ENCODE results near the gene ZBTB44.

ZBTB44 gene

DNA sequence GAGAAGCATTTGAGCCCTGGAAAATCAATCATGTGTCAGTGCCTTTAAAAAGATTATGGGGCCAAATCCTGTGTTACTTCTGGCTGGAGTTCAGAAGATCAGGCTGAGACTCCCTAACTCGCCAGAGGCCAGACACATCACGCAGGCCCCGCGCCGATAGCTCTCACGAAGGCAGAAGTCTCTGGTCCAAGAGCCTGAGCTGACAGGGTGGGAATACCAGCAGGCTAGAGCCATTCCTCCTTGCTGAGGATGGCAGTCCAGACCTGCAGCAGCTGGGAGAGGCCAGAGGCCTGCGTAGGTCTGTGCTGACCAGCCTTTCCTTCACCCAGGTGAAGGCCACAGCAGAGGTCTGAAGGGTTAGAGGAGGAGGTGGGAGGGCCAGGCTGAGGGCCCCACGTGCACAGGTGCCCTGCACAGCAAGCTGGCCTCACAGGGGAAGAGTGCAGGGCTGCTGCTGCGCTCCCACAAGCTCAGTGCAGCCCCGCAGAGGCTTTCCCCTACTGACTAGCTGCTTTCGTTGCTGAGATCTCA lies 102.2 kb downstream of the ZBTB44 start:
- Histone ChIP-seq H3K27me3 (ENCODE audit: control insufficient read depth, insufficient read depth, low read length) (no peaks in the 10 kb centered on the region), H3K27ac (no peak overlapping the region), H3K4me3 (ENCODE audit: low read depth, low read length) (no peak overlapping the region), H3K4me2 (ENCODE audit: low read length) (no peak overlapping the region), H3K9ac (no peak overlapping the region), H3K79me2 (no peaks in the 10 kb centered on the region), H2AFZ (no peak overlapping the region), H3K9me3 (ENCODE audit: control insufficient read depth, low read length) (no peaks in the 10 kb centered on the region), H3K4me1 (no peaks in the 10 kb centered on the region), H3K36me3 (ENCODE audit: control insufficient read depth, insufficient read depth, low read length) (no peaks in the 10 kb centered on the region)
- TF ChIP-seq, protein P1, sequence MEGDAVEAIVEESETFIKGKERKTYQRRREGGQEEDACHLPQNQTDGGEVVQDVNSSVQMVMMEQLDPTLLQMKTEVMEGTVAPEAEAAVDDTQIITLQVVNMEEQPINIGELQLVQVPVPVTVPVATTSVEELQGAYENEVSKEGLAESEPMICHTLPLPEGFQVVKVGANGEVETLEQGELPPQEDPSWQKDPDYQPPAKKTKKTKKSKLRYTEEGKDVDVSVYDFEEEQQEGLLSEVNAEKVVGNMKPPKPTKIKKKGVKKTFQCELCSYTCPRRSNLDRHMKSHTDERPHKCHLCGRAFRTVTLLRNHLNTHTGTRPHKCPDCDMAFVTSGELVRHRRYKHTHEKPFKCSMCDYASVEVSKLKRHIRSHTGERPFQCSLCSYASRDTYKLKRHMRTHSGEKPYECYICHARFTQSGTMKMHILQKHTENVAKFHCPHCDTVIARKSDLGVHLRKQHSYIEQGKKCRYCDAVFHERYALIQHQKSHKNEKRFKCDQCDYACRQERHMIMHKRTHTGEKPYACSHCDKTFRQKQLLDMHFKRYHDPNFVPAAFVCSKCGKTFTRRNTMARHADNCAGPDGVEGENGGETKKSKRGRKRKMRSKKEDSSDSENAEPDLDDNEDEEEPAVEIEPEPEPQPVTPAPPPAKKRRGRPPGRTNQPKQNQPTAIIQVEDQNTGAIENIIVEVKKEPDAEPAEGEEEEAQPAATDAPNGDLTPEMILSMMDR (IDR thresholded peaks at IDR 0.05): no peak

DNA sequence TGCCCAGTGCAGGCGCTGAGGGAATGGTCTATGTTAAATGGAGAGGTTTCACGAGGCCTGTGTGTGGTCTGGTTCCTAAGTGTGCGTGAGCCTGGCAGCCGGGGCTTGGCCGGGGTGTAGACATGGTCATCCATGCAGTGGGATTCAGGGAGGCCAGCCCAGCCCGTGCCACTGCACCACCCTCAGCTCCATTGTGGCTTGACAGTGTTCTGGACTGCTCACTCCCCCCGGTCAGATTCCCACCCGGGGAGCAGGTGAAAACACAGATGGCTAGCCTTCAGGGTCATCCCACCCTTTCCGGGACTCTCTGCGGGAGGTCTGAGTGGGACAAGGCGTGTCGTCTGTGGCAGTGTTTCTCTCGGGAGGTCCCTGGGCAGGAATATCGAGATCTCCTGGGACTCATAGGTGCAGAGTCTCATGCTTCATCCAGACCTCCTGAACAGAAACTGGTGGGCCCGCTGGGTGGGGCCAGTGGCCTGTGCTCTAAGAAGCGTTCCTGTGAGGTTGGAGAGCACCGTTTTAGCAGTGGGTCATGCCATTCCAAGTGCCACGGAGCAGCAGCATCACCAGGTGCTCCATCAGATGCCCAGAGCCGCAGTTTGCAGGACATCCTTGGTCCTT lies 102.8 kb downstream of the ZBTB44 start:
- no peak overlapping the region for H3K4me2 ChIP-seq (ENCODE audit: low read length)
- no peak overlapping the region for H3K27ac ChIP-seq
- no peaks in the 10 kb centered on the region for H3K36me3 ChIP-seq (ENCODE audit: control insufficient read depth, insufficient read depth, low read length)
- H3K27me3 ChIP-seq (ENCODE audit: control insufficient read depth, insufficient read depth, low read length): no peaks in the 10 kb centered on the region
- no peak overlapping the region for H2AFZ ChIP-seq
- H3K4me3 ChIP-seq (ENCODE audit: low read depth, low read length): no peak overlapping the region
- no peaks in the 10 kb centered on the region for H3K79me2 ChIP-seq
- H3K4me1 ChIP-seq: no peaks in the 10 kb centered on the region
- no peaks in the 10 kb centered on the region for H3K9me3 ChIP-seq (ENCODE audit: control insufficient read depth, low read length)
- TF ChIP-seq, protein P1 (IDR thresholded peaks at IDR 0.05): no peak
- no peak overlapping the region for H3K9ac ChIP-seq

DNA sequence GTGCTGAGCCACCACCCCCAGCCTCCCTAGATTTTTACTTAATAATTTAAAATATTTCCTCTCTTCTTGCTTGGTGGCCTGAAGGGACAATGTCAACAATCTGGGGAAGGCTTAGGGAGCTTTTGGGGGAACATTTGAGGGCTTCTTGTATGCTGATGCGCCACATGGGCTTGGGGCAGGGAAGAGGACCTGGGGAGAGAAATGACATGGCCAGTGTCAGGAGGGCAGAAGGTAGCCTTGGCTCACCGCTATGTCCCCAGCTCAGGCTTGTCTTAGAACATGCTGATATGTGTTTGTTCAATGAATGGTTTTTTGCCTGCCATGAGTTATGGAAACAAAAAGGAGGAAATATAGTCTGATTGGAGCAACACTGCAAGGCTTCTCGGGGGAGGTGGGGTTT lies 103.6 kb downstream of the ZBTB44 start:
- Histone ChIP-seq H3K36me3 (ENCODE audit: control insufficient read depth, insufficient read depth, low read length) (no peaks in the 10 kb centered on the region), H3K27me3 (ENCODE audit: control insufficient read depth, insufficient read depth, low read length) (no peaks in the 10 kb centered on the region), H3K4me3 (ENCODE audit: low read depth, low read length) (no peak overlapping the region), H3K4me2 (ENCODE audit: low read length) (no peak overlapping the region), H3K9me3 (ENCODE audit: control insufficient read depth, low read length) (no peaks in the 10 kb centered on the region), H3K9ac (no peak overlapping the region), H2AFZ (no peak overlapping the region), H3K4me1 (no peaks in the 10 kb centered on the region), H3K27ac (no peak overlapping the region), H3K79me2 (no peaks in the 10 kb centered on the region)
- TF ChIP-seq, protein P1 (IDR thresholded peaks at IDR 0.05): no peak

DNA sequence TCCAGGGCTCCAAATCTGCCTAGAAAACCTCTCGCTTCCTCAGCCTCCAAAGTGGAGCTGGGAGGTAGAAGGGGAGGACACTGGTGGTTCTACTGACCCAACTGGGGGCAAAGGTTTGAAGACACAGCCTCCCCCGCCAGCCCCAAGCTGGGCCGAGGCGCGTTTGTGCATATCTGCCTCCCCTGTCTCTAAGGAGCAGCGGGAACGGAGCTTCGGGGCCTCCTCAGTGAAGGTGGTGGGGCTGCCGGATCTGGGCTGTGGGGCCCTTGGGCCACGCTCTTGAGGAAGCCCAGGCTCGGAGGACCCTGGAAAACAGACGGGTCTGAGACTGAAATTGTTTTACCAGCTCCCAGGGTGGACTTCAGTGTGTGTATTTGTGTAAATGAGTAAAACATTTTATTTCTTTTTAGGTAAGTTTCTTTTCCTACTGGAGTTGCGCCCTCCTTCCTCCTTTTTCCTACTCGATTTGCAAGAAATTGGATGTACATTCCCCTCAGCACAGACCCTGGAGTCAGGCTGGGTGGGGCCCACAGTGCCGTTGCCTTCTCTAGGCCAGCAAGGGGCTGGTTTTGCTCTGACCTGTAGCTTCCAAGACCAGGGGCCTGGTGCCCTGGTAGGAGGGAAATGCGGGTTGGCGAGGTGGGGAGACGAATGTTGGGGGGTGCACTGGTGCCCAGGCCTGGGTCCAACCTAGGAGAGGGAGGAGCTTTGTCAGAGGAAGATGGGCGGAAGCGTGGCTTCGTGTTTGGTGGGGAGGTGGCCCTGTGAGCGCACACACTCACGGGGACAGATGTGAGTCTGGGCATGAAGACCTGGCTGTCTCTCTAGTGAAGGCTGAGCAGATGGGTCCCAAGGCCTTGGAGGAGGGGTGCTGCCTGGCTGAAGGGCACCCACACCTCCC lies 104.5 kb downstream of the ZBTB44 start:
- Histone ChIP-seq H3K9ac (no peak overlapping the region), H2AFZ (no peak overlapping the region), H3K4me1 (no peaks in the 10 kb centered on the region), H3K79me2 (no peaks in the 10 kb centered on the region), H3K27ac (no peak overlapping the region), H3K36me3 (ENCODE audit: control insufficient read depth, insufficient read depth, low read length) (no peaks in the 10 kb centered on the region), H3K4me2 (ENCODE audit: low read length) (no peak overlapping the region), H3K27me3 (ENCODE audit: control insufficient read depth, insufficient read depth, low read length) (no peaks in the 10 kb centered on the region), H3K9me3 (ENCODE audit: control insufficient read depth, low read length) (no peaks in the 10 kb centered on the region), H3K4me3 (ENCODE audit: low read depth, low read length) (no peak overlapping the region)
- TF ChIP-seq, protein P1 (IDR thresholded peaks at IDR 0.05): no peak
